ENCODE measurements around the gene ZNF652.

- no peak for TF ChIP-seq JUNB (IDR thresholded peaks at IDR 0.05; ENCODE audit: unreplicated experiment)
- no peak for TF ChIP-seq POLR2AphosphoS5 (IDR thresholded peaks at IDR 0.05; ENCODE audit: low read depth)
- no peak for TF ChIP-seq CTCF (conservative IDR thresholded peaks at IDR 0.05; ENCODE audit: low read depth in 2 of 2)
- no peak for TF ChIP-seq EZH2 (IDR thresholded peaks at IDR 0.05; ENCODE audit: low read depth, unreplicated experiment)
- no peak for TF ChIP-seq ETS1 (IDR thresholded peaks at IDR 0.05)
- no peak for TF ChIP-seq REST (IDR thresholded peaks at IDR 0.05; ENCODE audit: unreplicated experiment)
- TF ChIP-seq EZH2phosphoT487 (IDR thresholded peaks at IDR 0.05; ENCODE audit: unreplicated experiment), result no peak
- TF ChIP-seq STAT1 (IDR thresholded peaks at IDR 0.05; ENCODE audit: unreplicated experiment), result no peak
- no peak for TF ChIP-seq CREB1 (CRISPR knock-in tag; IDR thresholded peaks at IDR 0.05; ENCODE audit: low read depth)
- no peak for TF ChIP-seq NANOG (IDR thresholded peaks at IDR 0.05; ENCODE audit: borderline replicate concordance)
Measured at GRCh38 chr17:49390548-49391324, 28.7 kb upstream of the ZNF652 start.

Measured in GM23338 (cell line).